PFSK-1 (cell line): ENCODE measurements around the gene ARHGAP20.

Experiments used
- FOXP2 ChIP-seq: optimal IDR thresholded peaks from 2 replicates; pipeline ENCODE3; 2011; ENCODE audit warnings: borderline replicate concordance, control low read depth, inconsistent platforms; ENCODE audit not compliant: insufficient read depth; ENCODE audit errors: extremely low read length, extremely low read depth
- POLR2AphosphoS5 ChIP-seq: IDR thresholded peaks from 2 replicates; pipeline ENCODE4 v1.6.1; 2012; ENCODE audit warnings: low read depth, mild to moderate bottlenecking, control low read depth, low read length, moderate library complexity
- REST ChIP-seq, 2 experiments: IDR thresholded peaks; 2 replicates each; pipeline versions ENCODE4 v1.6.1 to v1.8.0; 2011 to 2012; ENCODE audit warnings: low read depth in 2 of 2, low read length in 2 of 2, control low read depth in 1 of 2, inconsistent platforms in 1 of 2, mild to moderate bottlenecking in 1 of 2, moderate library complexity in 1 of 2; ENCODE audit not compliant: insufficient read depth in 1 of 2
- SIN3A ChIP-seq: IDR thresholded peaks from 2 replicates; pipeline ENCODE4 v1.6.1; 2012; ENCODE audit warnings: mild to moderate bottlenecking, low read length, moderate library complexity, borderline replicate concordance; ENCODE audit not compliant: insufficient read depth
- TAF1 ChIP-seq: IDR thresholded peaks from 2 replicates; pipeline ENCODE4 v1.6.1; 2012; ENCODE audit warnings: low read length, control low read depth, borderline replicate concordance; ENCODE audit not compliant: insufficient read depth

GRCh38 chr11:110704210-110704864, 7.9 kb downstream of the ARHGAP20 start:
- no peak for TF ChIP-seq POLR2AphosphoS5
- TF ChIP-seq SIN3A = no peak
- TF ChIP-seq TAF1 = no peak
- TF ChIP-seq REST (IDR thresholded peaks at IDR 0.05; ENCODE audit: insufficient read depth in 1 of 2, low read depth in 2 of 2, low read length in 2 of 2) = no peak
- no peak for TF ChIP-seq FOXP2
